Activated T-cell treated with anti-CD3 and anti-CD28 coated beads, Interleukin-2, amount 50 U/mL, for 1 hour (primary cell): ENCODE results near the gene EIF3I.

Experiments
- DNase-seq: peaks from one replicate; pipeline ENCODE4 v3.0.0-alpha.2; 2020

Gene EIF3I

GRCh38 chr1:32266921-32267591 lies 44.8 kb downstream of the EIF3I start:
- DNase-seq, result no peak

- no peak for DNase-seq
These were observed 47.5 kb downstream of the EIF3I start for GRCh38 chr1:32269744-32270143.

- DNase-seq, result peak; percentile 39
These were observed 50.6 kb downstream of the EIF3I start for GRCh38 chr1:32272557-32273390.

- DNase-seq, result peak; percentile 81
These were observed 51.4 kb downstream of the EIF3I start for GRCh38 chr1:32273391-32274208.

- DNase-seq, result no peak
These were observed 52.6 kb downstream of the EIF3I start for GRCh38 chr1:32274646-32275340.

- DNase-seq, result no peak
These were observed 53.2 kb downstream of the EIF3I start for GRCh38 chr1:32275424-32275823.

- DNase-seq, result no peak
These were observed 54.0 kb downstream of the EIF3I start for GRCh38 chr1:32276032-32276782.
